HFFc6 (cell line): ENCODE data around the gene TBC1D2B. TPM values are rescaled to one million over a fixed set of nuclear protein-coding genes. Genes with fewer than 3 reads are reported as not detected.

Experiments
- DNase-seq: peaks from one replicate; pipeline ENCODE4 v3.0.0-alpha.2; 2018
- H3K27ac Mint-ChIP-seq: 2 replicates; pipeline ENCODE4 v1.8.0; 2020; ENCODE audit warnings: mild to moderate bottlenecking, mixed read lengths
- H3K27me3 Mint-ChIP-seq: 2 replicates; pipeline ENCODE4 v1.8.0; 2021; ENCODE audit warnings: mild to moderate bottlenecking, moderate library complexity, mixed read lengths; ENCODE audit not compliant: insufficient read depth
- H3K36me3 Mint-ChIP-seq: 2 replicates; pipeline ENCODE4 v1.8.0; 2021; ENCODE audit warnings: low read depth, mixed read lengths
- H3K4me1 Mint-ChIP-seq: 2 replicates; pipeline ENCODE4 v1.8.0; 2020; ENCODE audit warnings: low read depth, mixed read lengths
- H3K4me3 Mint-ChIP-seq: 2 replicates; pipeline ENCODE4 v1.8.0; 2020; ENCODE audit warnings: mild to moderate bottlenecking, moderate library complexity, mixed read lengths
- H3K9me3 Mint-ChIP-seq: 2 replicates; pipeline ENCODE4 v1.8.0; 2020; ENCODE audit warnings: mild to moderate bottlenecking, mixed read lengths
- total RNA-seq, 6 experiments: library from RNA; stranded (reverse); fragmentation: NEBNext Ultra II Directional; extraction: Animal tissue kit (Norgen Biotek cat#: 25700); gene quantifications; 2 replicates in 1 of 6; 3 replicates in 5 of 6; pipeline ENCODE4 v1.2.3, GENCODE V29; 2021
- TF ChIP-seq, protein P1 (sequence below): fragments of 200-600 bp; sonication (generic); IDR thresholded peaks from 2 replicates; pipeline ENCODE4 v1.5.0; 2021; ENCODE audit warnings: antibody characterized with exemption, mild to moderate bottlenecking

Gene TBC1D2B
- total RNA-seq, 6 experiments from 2014 or later, result 34.1 to 42.5 (median 38.0) TPM

DNA sequence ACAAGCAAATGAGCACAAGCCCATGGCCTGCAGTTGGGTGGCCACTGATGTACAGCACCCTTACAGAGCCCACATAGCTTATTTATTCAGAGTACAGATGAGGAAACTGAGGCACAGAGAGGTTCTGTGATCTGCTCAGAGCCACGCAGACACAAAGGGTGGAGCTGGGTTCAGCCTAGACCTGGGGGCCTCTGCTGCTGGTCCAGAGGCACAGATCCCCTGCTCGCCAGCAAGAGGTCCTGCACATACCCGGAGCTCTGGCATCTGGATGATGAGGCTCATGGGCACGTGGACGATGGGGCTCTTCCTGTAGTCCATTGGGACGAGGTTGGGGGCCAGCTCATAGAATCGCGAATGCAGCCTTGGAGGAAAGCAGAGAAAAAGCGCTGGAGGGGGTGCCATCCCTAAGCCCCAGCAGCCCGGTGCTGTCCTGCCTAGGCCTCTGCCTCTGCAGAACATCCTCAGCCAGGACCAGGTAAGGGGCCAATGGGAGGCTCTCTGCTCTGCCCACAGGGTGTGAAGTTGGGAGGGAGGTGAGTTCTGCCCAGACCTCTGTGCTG lies 33.5 kb upstream of the TBC1D2B start:
- Mint-ChIP-seq H3K4me1 (peaks cover 7% of the 10 kb centered on the region), H3K36me3 (no peaks in the 10 kb centered on the region), H3K27me3 (peaks cover 16% of the 10 kb centered on the region), H3K27ac (no peak overlapping the region), H3K9me3 (no peaks in the 10 kb centered on the region), H3K4me3 (no peak overlapping the region)
- no peak for DNase-seq
- TF ChIP-seq, protein P1, sequence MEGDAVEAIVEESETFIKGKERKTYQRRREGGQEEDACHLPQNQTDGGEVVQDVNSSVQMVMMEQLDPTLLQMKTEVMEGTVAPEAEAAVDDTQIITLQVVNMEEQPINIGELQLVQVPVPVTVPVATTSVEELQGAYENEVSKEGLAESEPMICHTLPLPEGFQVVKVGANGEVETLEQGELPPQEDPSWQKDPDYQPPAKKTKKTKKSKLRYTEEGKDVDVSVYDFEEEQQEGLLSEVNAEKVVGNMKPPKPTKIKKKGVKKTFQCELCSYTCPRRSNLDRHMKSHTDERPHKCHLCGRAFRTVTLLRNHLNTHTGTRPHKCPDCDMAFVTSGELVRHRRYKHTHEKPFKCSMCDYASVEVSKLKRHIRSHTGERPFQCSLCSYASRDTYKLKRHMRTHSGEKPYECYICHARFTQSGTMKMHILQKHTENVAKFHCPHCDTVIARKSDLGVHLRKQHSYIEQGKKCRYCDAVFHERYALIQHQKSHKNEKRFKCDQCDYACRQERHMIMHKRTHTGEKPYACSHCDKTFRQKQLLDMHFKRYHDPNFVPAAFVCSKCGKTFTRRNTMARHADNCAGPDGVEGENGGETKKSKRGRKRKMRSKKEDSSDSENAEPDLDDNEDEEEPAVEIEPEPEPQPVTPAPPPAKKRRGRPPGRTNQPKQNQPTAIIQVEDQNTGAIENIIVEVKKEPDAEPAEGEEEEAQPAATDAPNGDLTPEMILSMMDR, result no peak

DNA sequence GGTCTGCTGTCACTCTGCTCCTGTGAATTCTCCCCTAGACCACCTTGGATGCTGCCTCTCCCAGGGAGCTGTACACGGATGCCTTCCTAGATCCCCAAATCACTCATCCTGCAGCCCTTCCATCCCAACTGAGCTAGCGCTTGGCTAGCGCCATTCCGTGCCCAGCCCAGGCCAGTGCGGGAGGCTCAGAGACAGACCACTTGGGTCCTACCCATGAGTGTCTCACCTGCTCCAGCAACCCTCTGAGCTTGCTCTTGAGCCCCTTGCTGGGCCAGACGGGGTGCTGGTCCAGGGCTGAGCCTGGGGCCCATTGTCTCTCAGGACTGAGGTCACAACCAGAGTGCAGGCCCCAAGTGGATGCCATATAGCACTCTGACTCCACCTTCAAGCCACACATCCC lies 32.6 kb upstream of the TBC1D2B start:
- TF ChIP-seq, protein P1, result no peak

DNA sequence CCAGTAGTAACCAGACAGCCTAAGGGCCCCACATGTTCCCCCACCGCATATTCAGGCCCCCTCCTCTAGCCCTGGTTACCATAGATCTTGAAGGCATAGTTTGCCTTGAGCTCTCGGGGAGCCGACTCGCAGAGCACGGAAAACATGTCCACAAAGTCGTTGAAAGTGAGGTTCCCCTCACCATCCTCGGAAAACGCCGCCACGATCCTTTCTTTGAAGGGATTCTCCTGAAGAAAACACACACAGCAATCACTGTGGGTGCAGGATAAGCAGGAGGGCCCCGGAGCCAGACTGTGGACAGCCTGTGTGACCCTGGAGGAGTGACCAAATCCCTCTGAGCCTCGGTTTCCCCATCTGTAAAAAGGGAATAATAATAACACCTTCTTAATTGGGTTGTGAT lies 31.6 kb upstream of the TBC1D2B start:
- H3K9me3 Mint-ChIP-seq, result no peaks in the 10 kb centered on the region
- H3K27ac Mint-ChIP-seq, result no peak overlapping the region
- H3K27me3 Mint-ChIP-seq, result peaks cover 19% of the 10 kb centered on the region

More for the DNA sequence above, 32.6 kb upstream of the TBC1D2B start:
- Mint-ChIP-seq H3K4me3 (no peak overlapping the region), H3K36me3 (no peaks in the 10 kb centered on the region), H3K4me1 (peaks cover 11% of the 10 kb centered on the region), H3K27me3 (peaks cover 16% of the 10 kb centered on the region), H3K9me3 (no peaks in the 10 kb centered on the region), H3K27ac (no peak overlapping the region)
- no peak for DNase-seq

DNA sequence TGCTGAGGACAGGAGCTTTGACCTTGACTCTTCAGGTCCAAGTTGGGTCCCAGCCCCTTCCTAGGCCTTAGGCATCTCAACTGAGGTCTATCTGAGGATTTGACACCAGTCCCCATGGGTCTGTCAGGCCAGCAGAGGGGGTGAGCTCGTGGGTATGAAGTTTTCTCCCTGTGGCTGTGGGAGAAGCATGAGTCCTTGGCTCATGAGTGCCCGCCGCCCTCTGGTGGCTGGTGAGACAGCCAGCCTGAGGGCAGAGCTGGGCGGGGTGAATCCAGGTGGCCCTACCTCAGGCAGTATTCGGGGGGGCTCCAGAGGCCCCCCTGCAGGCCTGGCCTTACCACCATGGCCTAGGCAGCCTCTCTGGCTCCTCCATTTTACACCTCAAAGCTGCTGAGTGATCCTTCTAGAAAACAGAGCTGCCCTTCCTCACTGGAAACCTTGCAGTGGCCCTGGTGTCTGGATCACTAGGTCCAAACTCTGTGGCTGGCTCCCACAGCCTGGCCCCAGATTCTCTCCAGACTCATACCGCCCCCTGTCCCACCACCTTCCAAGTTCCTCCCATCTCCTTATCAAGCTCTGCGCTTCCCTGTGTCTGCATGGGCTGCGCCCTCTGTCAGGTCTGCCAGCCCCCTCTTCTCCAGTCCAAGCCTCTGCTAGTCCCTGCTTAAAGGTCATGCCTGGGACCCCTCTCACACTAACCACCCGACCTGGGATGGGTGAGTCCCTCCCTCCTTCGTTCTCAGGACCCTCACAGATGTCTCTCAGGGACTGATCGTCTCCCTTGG lies 31.0 kb upstream of the TBC1D2B start:
- Mint-ChIP-seq H3K36me3 (no peaks in the 10 kb centered on the region), H3K27ac (no peak overlapping the region), H3K9me3 (no peaks in the 10 kb centered on the region), H3K4me3 (no peak overlapping the region), H3K27me3 (peaks cover 19% of the 10 kb centered on the region), H3K4me1 (peaks cover 11% of the 10 kb centered on the region)
- DNase-seq, result peak; percentile 83
- TF ChIP-seq, protein P1, result peak; percentile 96

More for the DNA sequence above, 31.6 kb upstream of the TBC1D2B start:
- no peak for DNase-seq
- no peak overlapping the region for H3K4me3 Mint-ChIP-seq
- TF ChIP-seq, protein P1, result no peak
- no peaks in the 10 kb centered on the region for H3K36me3 Mint-ChIP-seq
- peaks cover 11% of the 10 kb centered on the region for H3K4me1 Mint-ChIP-seq

DNA sequence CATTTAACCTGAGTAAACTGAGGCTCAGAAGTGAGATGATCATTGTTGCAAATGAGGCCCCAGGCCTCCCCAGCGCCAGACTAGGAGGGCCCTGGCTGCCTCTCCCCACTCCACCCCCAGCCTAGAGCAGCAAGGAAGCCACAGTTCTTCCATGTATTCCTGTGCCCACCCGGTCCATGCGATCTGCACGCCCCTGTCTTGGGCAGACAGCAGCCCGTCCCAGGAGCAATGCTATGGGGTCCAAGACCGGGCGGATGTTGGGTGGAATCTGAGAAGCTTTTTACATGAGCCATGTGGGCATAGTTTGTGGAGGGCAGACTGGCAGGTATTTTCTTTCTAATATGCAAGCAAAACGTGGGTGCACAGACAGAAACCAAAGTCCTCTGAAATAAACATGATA lies 30.0 kb upstream of the TBC1D2B start:
- H3K27ac Mint-ChIP-seq, result no peak overlapping the region
- H3K36me3 Mint-ChIP-seq, result no peaks in the 10 kb centered on the region
- no peaks in the 10 kb centered on the region for H3K9me3 Mint-ChIP-seq
- no peak overlapping the region for H3K4me3 Mint-ChIP-seq
- peaks cover 26% of the 10 kb centered on the region for H3K27me3 Mint-ChIP-seq
- TF ChIP-seq, protein P1, result no peak
- H3K4me1 Mint-ChIP-seq, result peaks cover 11% of the 10 kb centered on the region
- DNase-seq, result no peak
